ENCODE results near the gene EIF3M. TPM values are rescaled to one million over a fixed set of nuclear protein-coding genes. Genes with fewer than 3 reads are reported as not detected.

EIF3M gene
- total and polyA plus RNA-seq, 2 donors from 2014 or later: 168 to 300 TPM

- no peak for TF ChIP-seq CTCF (IDR thresholded peaks at IDR 0.05; ENCODE audit: borderline replicate concordance, extremely low read depth, insufficient read depth)
- Histone ChIP-seq H3K9me3 (ENCODE audit: control insufficient read depth in 2 of 3, insufficient read depth in 1 of 3, low read length in 3 of 3) (no peaks in the 10 kb centered on the region), H3K36me3 (ENCODE audit: control insufficient read depth in 2 of 3, insufficient read depth in 3 of 3, low read length in 3 of 3) (no peaks in the 10 kb centered on the region), H3K27ac (ENCODE audit: low read depth in 2 of 2, low read length in 2 of 2) (no peak overlapping the region), H3K27me3 (ENCODE audit: control insufficient read depth, insufficient read depth, low read length) (no peaks in the 10 kb centered on the region), H3K4me3 (ENCODE audit: low read length in 3 of 3) (no peak overlapping the region), H3K9ac (ENCODE audit: low read length in 3 of 3) (no peak overlapping the region), H3K4me1 (ENCODE audit: control insufficient read depth in 2 of 3, insufficient read depth in 2 of 3, low read depth in 1 of 3, low read length in 3 of 3) (no peaks in the 10 kb centered on the region)
- intact Hi-C loops (cut with DNase I): no loop called here
- DNase-seq (no peak), FAIRE-seq (no peak)
Observed at GRCh38 chr11:32641361-32641760, 57.7 kb downstream of the EIF3M start.

GRCh38 chr11:32643526-32643925 lies 59.9 kb downstream of the EIF3M start:
- Histone ChIP-seq H3K4me3 (ENCODE audit: low read length in 3 of 3) (no peak overlapping the region), H3K9me3 (ENCODE audit: control insufficient read depth in 2 of 3, insufficient read depth in 1 of 3, low read length in 3 of 3) (no peaks in the 10 kb centered on the region), H3K9ac (ENCODE audit: low read length in 3 of 3) (no peak overlapping the region), H3K36me3 (ENCODE audit: control insufficient read depth in 2 of 3, insufficient read depth in 3 of 3, low read length in 3 of 3) (no peaks in the 10 kb centered on the region), H3K4me1 (ENCODE audit: control insufficient read depth in 2 of 3, insufficient read depth in 2 of 3, low read depth in 1 of 3, low read length in 3 of 3) (no peaks in the 10 kb centered on the region), H3K27me3 (ENCODE audit: control insufficient read depth, insufficient read depth, low read length) (no peaks in the 10 kb centered on the region), H3K27ac (ENCODE audit: low read depth in 2 of 2, low read length in 2 of 2) (no peak overlapping the region)
- DNase-seq: no peak
- peak; percentile 59 for FAIRE-seq
- intact Hi-C loops (cut with DNase I): no loop called here
- no peak for TF ChIP-seq CTCF (IDR thresholded peaks at IDR 0.05; ENCODE audit: borderline replicate concordance, extremely low read depth, insufficient read depth)

Other genes starting within 250 kb of the EIF3M start
- 0.66 TPM for gene WT1, start 148.3 kb upstream of the EIF3M start, total RNA-seq
- gene WT1, start 148.3 kb upstream of the EIF3M start, polyA plus RNA-seq (ENCODE audit: insufficient read depth, low read depth, low replicate concordance): 15.0 TPM
- gene CCDC73, start 210.8 kb downstream of the EIF3M start, total RNA-seq: 0.25 TPM
- gene CCDC73, start 210.8 kb downstream of the EIF3M start, polyA plus RNA-seq (ENCODE audit: insufficient read depth, low read depth, low replicate concordance): 0.47 TPM
- 18.4 TPM for gene PRRG4, start 246.1 kb downstream of the EIF3M start, total RNA-seq
- gene PRRG4, start 246.1 kb downstream of the EIF3M start, polyA plus RNA-seq (ENCODE audit: insufficient read depth, low read depth, low replicate concordance): 6.4 TPM